ENCODE data around the gene TAL1.

Gene TAL1

DNA sequence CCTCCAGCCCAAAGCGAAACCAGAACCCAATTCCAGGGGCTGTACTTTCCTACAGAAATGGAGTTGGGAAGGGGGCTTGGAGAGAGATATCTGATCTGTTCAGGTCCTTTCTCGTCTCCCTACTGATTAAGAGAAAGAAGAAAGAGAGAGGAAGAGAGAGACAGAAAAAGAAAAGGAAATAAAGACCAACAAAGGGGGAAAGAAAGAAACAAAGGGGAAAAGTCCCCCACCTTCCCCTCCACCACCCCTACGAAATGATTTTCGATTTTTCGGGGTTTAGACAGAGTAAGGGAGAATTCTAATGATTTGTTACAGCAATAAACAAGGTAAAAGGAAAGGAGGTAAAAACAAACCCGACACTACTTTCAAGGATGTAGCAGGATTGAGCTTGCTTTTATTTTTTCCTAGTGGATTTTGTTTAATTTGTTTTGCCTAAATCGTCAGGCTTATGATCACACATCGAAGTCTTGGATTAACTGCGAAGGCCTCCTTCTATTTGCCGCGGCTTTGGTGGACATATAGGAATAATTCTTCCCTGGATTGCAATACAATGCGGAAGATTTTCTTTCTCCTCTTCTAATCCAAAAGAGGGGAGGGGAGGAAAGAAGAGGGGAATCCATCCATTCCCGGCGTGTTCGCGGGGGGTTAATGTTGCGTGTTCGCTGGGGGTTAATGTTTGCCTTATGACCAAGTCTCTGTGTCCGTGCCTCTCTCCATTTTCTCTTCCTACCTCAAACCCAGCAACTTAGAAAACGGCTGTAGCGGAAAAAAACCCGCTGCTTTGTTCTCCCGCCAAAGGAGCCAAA lies 1.9 kb downstream of the TAL1 start:
- DNase-seq (ENCODE audit: low read depth): no peak

GRCh38 chr1:47229031-47229885 lies 2.8 kb downstream of the TAL1 start:
- no peak for DNase-seq (ENCODE audit: low read depth)

DNA sequence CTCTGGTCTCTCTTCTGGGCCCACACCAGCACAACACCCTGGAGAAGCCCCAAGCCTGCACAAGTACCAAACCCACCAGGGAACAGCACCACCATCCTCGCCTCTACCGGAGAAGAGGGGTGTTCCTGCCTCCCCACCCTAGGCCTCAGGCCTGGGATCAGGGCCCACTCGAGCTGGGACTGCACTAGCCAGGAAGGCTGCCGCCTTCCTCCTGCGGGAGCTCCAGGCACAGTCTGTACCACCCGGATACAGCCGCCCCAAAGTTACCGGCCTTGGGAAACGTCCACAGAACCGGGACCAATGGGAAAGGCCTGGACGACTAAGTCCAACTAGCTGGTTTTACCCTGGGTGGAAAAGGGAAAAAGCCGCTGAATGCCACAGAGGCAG lies 3.4 kb downstream of the TAL1 start:
- no peak for DNase-seq (ENCODE audit: low read depth)

GRCh38 chr1:47227341-47228232 lies 4.4 kb downstream of the TAL1 start:
- no peak for DNase-seq (ENCODE audit: low read depth)

GRCh38 chr1:47226839-47227215 lies 5.2 kb downstream of the TAL1 start:
- DNase-seq (ENCODE audit: low read depth): no peak

GRCh38 chr1:47226121-47226838 lies 5.7 kb downstream of the TAL1 start:
- no peak for DNase-seq (ENCODE audit: low read depth)

DNA sequence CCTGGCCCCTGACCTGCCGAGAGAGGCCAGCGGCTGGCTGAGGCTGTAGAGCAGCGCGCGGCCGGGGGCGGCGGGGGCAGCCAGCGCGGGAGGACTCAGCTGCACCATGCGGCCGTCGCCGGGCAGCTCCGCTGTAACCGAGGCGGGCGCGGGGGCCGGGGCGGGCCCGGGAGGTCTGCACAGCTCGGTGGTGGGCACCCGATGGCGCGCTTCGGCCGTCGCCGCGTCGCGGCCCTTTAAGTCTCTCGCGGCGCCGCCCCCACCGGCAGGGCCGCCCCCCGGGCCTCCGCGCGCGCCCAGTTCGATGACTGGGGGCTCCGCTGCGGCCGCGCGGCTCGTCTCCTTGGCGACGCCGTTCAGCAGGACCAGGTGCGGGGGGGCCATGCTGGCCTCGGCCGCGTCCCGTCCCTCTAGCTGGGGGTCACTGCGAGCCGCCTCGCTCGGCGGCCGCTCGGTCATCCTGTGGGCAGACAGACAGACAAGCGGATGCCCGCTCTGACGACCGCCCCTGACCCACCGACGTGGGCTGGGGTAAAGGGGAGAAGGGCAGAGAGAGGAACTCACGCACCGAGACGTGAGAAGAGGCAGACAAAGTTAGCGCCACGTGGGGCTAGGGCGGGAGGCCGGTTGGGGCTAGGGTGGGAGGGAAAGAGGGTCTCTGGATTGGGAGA lies 6.5 kb downstream of the TAL1 start:
- DNase-seq (ENCODE audit: low read depth): no peak

DNA sequence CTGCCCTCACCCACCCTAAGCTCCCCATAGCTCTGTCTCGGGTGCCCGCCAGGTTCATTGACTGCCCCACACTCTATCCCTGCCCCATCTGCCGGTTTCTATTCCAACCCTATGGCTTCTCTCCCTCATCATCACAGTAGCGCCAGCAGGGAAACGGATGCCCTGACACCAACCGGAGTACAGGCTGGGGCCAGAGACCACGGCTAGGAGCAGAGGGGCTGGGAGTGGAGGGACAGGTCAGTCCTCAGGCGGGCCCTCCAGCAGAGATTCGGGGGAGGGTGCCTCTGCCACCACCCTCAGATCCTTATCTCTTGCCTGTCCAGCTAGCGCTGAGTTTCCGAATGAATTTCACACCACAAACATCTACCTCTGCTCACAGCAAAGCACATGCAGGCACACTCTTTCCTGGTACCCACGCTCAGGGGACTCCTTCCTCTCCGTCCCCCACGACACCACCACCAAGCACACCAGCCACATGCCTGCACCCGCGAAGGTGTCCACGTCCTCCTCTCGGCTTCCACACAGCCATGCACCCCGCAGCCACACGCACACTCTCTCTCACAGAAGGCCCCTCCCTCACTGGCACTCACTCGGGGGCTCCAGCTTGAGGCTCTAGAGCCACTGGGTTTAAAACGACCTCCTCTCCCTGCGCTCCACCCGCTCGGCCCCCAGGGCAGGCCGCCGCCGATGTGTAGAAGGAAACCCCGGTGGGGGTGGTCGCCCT lies 7.2 kb downstream of the TAL1 start:
- DNase-seq (ENCODE audit: low read depth): no peak

DNA sequence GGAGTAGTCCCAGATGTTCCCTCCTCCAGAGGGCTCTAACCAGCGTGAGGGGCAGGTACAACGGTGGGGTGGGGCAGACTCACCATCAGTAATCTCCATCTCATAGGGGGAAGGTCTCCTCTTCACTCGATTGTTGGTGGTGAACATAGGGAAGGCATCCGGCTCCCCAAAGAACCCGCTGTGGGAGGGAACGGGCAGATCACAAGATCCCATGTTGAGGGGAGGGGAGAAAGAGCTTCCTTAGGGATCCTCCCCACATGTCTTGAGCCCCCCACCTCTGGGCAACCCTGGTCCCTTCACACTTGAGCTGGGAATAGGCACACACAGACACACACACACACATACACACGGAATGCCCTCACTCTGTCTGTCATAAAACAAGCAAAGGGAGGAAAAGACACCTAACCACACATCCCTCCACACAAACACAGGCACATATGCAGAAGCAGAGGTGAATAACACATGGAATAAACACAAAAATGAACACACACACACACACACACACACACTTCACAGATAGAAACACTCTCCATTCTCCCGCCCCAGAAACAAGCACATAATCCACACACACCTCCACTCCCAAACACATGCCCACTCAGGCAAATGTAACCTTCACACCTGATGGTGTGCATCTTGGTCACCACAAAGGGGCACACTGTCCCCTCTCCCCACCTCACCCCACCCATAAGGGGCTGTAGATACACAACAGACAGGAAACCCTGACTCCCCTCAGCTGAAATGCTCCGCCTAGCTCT lies 7.9 kb downstream of the TAL1 start:
- DNase-seq (ENCODE audit: low read depth): no peak

DNA sequence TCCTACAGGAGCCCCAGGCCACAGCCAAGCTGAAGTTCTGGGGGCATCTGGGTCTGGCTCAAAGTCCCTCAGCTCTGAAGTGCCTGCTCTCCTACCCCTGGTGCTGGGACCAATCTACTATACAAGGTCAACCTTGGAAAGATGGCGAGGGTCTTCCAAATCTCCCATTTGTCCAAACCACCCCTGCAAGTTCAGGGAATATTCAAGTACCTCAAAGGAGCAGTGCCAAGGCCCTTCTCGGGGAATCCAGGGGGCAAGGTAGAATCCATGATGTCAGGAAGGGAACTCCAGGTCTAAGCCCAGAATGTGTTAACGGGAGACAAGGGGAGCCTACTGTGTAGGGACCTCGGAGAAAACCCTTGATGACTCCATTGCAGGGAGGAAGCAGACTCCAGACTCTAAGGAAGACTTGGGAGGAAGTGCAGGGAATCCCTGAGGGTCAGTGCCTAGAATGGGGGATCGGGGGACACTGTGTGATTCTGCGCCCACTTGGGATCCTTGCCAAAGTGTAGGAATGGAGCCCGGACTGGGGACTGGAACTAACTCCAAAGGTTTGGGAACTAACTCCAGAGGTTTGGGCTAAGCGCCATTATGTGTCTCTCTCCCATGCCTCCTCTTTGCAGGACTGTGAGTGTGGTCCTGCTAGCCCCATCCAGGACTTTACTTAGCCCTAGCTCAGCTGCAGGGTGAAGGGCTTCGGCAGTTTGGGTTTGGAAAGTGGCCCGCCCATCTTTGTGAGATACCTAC lies 8.7 kb downstream of the TAL1 start:
- DNase-seq (ENCODE audit: low read depth): no peak

- no peak for DNase-seq (ENCODE audit: low read depth)
These were observed 9.5 kb downstream of the TAL1 start for GRCh38 chr1:47222476-47222875.

DNA sequence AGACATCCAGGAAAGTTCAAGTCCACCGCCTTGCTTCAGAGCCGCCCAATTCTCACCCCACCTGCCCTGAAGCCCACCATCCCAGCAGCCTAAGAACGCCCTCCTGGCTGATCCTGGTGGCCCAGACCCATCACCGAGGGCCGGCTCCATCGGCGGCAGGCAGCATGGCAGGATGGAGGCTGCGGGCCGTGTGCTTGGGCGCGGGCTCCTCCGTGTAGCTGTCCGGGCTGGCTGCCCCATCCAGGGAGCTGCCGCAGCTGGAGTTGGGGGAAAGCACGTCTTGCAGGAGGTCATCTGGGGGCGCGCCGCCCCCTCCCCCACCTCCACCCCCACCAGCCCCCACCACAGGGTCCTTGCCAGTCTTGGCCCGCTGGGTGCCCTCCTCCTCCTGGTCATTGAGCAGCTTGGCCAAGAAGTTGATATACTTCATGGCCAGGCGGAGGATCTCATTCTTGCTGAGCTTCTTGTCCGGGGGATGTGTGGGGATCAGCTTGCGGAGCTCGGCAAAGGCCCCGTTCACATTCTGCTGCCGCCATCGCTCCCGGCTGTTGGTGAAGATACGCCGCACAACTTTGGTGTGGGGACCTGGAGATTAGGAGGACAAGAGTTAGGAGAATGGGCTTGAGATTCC lies 12.3 kb downstream of the TAL1 start:
- DNase-seq (ENCODE audit: low read depth): no peak

DNA sequence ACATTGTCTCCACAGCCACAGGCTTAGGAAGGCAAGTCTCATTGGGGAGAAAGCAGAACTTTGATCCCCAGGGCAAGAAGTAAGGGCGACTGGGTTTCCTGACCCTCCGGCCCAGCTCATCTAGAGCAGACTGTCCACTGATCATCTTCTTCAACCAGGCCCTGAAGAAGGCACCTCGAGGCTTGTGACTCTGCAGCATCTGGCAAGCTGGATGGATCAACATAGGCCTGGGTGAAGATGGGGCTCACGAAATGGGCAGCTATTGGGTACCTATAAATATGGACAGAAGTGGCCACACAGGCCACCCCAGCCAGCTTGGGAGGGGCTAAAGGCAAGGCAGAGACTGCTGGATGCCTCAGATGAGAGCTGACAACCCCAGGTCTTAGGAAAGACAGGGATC lies 13.0 kb downstream of the TAL1 start:
- no peak for DNase-seq (ENCODE audit: low read depth)

GRCh38 chr1:47216278-47217059 lies 15.6 kb downstream of the TAL1 start:
- no peak for DNase-seq (ENCODE audit: low read depth)

DNA sequence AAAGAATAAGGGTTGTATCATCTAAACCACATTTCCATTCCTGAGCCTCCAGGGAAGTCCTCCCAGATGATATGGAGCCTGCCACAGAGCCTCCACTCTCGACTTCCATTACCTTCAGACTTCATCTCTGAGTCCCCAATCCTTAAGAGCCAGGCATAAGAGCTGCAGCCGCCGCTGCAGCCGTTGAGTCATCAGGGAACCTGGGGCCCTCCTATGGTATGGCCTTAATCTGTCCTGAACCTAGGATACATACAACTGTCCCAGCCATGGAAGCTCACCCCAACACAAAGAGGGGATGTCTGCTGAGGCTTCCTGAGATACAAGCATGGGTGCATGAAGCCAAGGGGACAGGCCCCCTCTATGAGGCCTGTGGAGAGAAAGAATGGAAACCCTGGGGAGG lies 16.3 kb downstream of the TAL1 start:
- no peak for DNase-seq (ENCODE audit: low read depth)

DNA sequence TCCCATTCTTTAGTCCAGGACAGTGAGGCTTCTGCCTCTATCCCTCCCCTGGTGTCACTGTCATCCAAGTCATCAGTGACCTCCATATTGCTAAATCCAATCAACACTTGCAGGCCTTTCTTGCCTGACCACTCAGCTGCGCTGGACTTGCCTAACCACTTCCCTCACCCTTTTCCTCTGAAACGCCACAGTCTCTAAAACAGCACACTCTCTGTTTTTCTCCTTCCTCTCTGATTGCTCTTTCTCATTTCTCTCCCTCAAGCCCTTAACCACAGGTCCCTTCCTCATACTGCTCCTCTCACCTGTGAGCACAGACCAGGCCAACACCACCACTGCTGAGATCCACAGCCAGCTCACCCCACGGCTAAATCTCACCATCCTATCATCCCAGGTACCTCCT lies 17.5 kb downstream of the TAL1 start:
- DNase-seq (ENCODE audit: low read depth): no peak

DNA sequence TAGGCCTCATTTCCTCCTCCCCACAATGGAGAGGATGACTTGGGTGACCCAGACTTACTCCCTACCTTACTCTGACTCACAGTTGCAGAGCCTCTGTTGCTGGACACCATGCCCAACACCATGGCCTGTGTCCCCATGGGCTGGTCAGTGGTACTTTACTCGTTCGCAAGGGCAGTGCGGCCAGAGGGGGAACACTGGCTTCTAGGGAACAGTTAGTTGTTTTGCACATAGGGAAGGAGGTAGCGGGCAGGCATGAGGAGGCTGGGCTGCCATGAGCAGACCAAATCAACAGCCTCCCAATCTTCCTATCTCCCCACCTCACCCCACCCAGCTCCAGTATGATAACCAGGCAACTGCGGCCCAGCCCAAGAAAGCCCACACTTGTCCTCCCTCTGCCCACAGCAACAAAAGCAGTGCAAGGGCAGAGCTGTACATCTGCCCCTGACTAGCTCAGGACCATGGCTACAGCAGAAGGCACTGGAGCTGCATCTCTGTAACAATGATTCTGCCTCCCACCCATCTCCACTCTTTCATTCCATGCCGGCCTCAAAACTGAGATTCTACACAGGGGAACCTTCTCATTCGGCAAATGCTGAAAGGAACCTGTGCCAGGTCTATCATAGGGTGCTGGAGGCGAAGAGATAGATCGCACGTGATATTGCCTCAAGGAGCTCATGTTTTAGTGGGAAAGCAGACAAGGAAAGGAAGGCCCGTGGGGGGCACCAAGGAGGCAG lies 18.6 kb downstream of the TAL1 start:
- no peak for DNase-seq (ENCODE audit: low read depth)
